Mucosa of rectum (tissue), 2 donors: ENCODE data around the gene TCAIM.
"Not testable (repeated sequence)": the region's sequence is repeated elsewhere in the genome, so short reads cannot be mapped to it uniquely, and the experiment has no call there.

ENCODE experiments used
- H3K27ac ChIP-seq, 2 donors: one replicate each; pipeline ENCODE4 v1.7.0; 2013; ENCODE audit warnings: inconsistent platforms in 2 of 2, low read depth in 2 of 2, low read length in 2 of 2
- H3K27me3 ChIP-seq, 2 donors: one replicate each; pipeline ENCODE4 v1.7.0; 2013; ENCODE audit warnings: low read length in 2 of 2; ENCODE audit not compliant: control insufficient read depth in 2 of 2, insufficient read depth in 2 of 2
- H3K36me3 ChIP-seq, 2 donors: one replicate each; pipeline ENCODE4 v1.7.0; 2013; ENCODE audit warnings: low read length in 2 of 2; ENCODE audit not compliant: control insufficient read depth in 2 of 2, insufficient read depth in 2 of 2
- H3K4me1 ChIP-seq, 2 donors: one replicate each; pipeline ENCODE4 v1.7.0; 2013; ENCODE audit warnings: low read length in 2 of 2, mild to moderate bottlenecking in 1 of 2; ENCODE audit not compliant: control insufficient read depth in 2 of 2, insufficient read depth in 2 of 2
- H3K4me3 ChIP-seq, 2 donors: one replicate each; pipeline ENCODE4 v1.7.0; 2013; ENCODE audit warnings: low read length in 2 of 2
- H3K9ac ChIP-seq, 2 donors: one replicate each; pipeline ENCODE4 v1.7.0; 2013; ENCODE audit warnings: low read length in 2 of 2, low read depth in 1 of 2, mild to moderate bottlenecking in 1 of 2
- H3K9me3 ChIP-seq, 2 donors: one replicate each; pipeline ENCODE4 v1.7.0; 2013; ENCODE audit warnings: low read length in 2 of 2; ENCODE audit not compliant: control insufficient read depth in 2 of 2
- donor health status: healthy.
- donor health status: Normal muscosa, but diverticular disease.

TCAIM gene

GRCh38 chr3:44342176-44342790, 3.7 kb downstream of the TCAIM start:
- Histone ChIP-seq H3K36me3 (no peaks in the 10 kb centered on the region), H3K27me3 (no peaks in the 10 kb centered on the region), H3K4me3 (no peak overlapping the region), H3K9ac (no peak overlapping the region), H3K27ac (no peak overlapping the region), H3K9me3 (no peaks in the 10 kb centered on the region), H3K4me1 (peaks cover 12 to 14% of the 10 kb centered on the region in 2 donors)

DNA sequence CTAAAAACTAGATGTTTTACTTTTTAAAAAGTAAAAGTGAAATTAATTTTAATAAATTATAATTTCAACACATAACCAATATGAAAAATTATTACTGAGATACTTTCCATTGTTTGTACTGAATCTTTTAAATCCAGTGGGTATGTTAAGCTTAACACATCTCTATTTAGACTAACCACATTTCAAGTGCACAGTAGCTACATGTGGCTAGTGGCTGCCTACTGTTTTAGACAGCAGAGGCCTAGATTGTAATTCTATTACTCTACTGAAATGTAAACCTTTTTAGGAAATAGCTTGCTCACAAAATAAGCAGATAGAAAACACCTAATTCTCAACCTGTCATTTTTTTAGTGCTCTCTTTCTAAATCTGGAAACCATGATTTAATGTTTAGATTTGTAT, 4.9 kb downstream of the TCAIM start:
- H3K27me3 ChIP-seq: no peaks in the 10 kb centered on the region
- H3K36me3 ChIP-seq: no peaks in the 10 kb centered on the region
- no peaks in the 10 kb centered on the region for H3K9me3 ChIP-seq
- H3K4me1 ChIP-seq: peaks cover 8 to 9% of the 10 kb centered on the region in 2 donors
- H3K27ac ChIP-seq: no peak overlapping the region
- H3K4me3 ChIP-seq: no peak overlapping the region
- no peak overlapping the region for H3K9ac ChIP-seq

GRCh38 chr3:44346590-44346989, 8.0 kb downstream of the TCAIM start:
- not testable (repeated sequence) for H3K9me3 ChIP-seq, H3K27ac ChIP-seq, H3K4me1 ChIP-seq

GRCh38 chr3:44348993-44349392, 10.4 kb downstream of the TCAIM start:
- Histone ChIP-seq H3K27me3 (no peaks in the 10 kb centered on the region), H3K36me3 (no peaks in the 10 kb centered on the region), H3K4me3 (no peak overlapping the region), H3K9ac (no peak overlapping the region), H3K4me1 (no peaks in the 10 kb centered on the region), H3K9me3 (no peaks in the 10 kb centered on the region), H3K27ac (no peak overlapping the region)

More at GRCh38 chr3:44346590-44346989, 8.0 kb downstream of the TCAIM start:
- not testable (repeated sequence) for H3K27me3 ChIP-seq, H3K4me3 ChIP-seq, H3K36me3 ChIP-seq, H3K9ac ChIP-seq

DNA sequence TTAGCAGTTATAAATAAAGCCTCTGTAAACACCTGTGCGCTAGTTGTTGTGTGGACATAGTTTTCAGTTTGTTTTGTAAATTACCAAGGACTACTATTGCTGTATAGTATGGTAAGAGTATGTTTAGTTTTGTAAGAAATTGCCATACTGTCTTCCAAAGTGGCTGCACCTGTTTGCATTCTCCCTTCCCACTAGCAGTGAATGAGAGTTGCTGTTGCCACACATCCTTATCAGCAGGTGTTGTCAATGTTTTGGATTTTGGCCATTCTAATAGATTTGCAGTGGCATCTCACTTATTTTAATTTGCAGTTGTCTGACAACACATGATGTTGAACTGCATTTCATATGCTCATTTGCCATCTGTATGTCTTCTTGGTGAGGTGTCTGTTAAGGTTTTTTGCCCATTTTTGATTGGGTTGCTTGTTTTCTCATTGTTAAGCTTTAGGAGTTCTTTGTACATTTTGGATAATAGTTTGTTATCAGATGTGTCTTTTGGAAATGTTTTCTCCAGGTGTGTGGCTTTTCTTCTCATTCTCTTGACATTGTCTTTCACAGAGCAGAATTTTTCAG, 14.9 kb downstream of the TCAIM start:
- H3K27me3 ChIP-seq: no peaks in the 10 kb centered on the region

DNA sequence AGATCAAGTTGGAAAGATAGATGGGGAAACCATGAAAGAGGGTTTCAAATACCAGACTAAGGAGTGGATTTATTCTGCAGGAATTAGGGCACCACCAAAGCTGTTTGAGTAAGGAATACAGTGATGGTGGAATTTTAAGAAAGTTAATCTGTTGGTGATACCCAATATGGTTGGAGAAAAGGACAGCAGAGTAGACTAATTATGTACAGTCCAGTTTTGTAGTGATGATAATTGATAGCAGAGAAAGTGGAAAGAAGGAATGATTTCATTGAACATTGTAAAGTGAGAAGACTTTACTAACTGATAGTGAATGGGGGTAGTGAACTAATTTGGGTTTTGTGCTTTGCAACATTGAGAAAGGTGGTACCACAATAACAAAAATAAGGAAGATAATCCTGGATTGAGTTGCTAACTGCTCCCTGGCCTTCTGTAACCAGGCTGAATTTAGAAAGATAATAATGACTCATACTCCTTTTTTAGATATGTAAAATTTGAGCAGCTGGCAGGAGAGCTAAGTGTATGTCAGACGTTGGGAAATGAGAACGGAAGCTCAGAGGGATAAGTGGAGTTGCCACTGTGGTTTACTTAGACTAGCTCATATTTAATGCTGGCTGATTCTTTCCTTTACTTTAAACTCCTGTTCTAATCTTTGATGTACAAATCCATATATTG, 16.9 kb downstream of the TCAIM start:
- peaks cover 5 to 15% of the 10 kb centered on the region in 2 donors for H3K36me3 ChIP-seq
- no peak overlapping the region for H3K9ac ChIP-seq
- no peak overlapping the region for H3K27ac ChIP-seq
- no peaks in the 10 kb centered on the region for H3K4me1 ChIP-seq
- H3K4me3 ChIP-seq: no peak overlapping the region
- H3K9me3 ChIP-seq: no peaks in the 10 kb centered on the region
- no peaks in the 10 kb centered on the region for H3K27me3 ChIP-seq

More for the DNA sequence above, 14.9 kb downstream of the TCAIM start:
- Histone ChIP-seq H3K4me3 (no peak overlapping the region), H3K27ac (no peak overlapping the region), H3K36me3 (peaks cover 0 to 11% of the 10 kb centered on the region in 2 donors), H3K9ac (no peak overlapping the region), H3K4me1 (no peaks in the 10 kb centered on the region), H3K9me3 (no peaks in the 10 kb centered on the region)

DNA sequence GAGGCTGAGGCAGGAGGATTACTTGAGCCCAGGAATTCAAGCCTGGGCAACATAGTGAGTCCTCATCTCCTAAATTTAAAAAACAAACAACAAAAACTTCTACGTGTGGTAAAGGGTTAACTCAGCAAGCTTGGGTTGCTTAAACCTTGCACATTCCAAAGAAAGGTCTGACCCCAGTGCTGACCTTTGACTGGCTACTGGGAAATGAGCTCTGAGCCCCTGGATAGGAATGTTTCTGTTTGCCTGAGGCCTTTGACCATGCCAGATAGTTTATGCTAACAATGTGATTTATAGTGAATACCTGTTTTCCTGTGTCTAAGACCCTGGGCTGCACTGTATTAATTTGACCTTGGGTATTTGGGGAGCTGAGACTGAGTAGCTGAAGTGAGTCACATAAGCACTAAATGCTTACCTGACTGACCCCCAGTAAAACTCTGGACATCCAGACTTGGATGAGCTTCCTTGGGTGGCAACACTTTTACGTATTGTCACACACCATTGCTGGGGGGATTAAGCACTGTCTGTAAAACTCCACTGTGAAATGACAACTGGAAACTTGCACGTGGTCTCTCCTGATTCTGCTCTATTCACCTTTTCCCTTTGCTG, 20.7 kb downstream of the TCAIM start:
- H3K27ac ChIP-seq: no peak overlapping the region
- H3K4me3 ChIP-seq: no peak overlapping the region
- peaks cover 5 to 15% of the 10 kb centered on the region in 2 donors for H3K36me3 ChIP-seq
- no peaks in the 10 kb centered on the region for H3K9me3 ChIP-seq
- H3K27me3 ChIP-seq: no peaks in the 10 kb centered on the region
- no peak overlapping the region for H3K9ac ChIP-seq
- no peaks in the 10 kb centered on the region for H3K4me1 ChIP-seq

GRCh38 chr3:44363591-44363990, 25.0 kb downstream of the TCAIM start:
- Histone ChIP-seq H3K27ac (no peak overlapping the region), H3K4me3 (no peak overlapping the region), H3K4me1 (no peaks in the 10 kb centered on the region), H3K9ac (no peak overlapping the region), H3K9me3 (no peaks in the 10 kb centered on the region), H3K36me3 (peaks cover 4 to 8% of the 10 kb centered on the region in 2 donors), H3K27me3 (no peaks in the 10 kb centered on the region)

- H3K36me3 ChIP-seq: peaks cover 0 to 8% of the 10 kb centered on the region in 2 donors
- no peaks in the 10 kb centered on the region for H3K27me3 ChIP-seq
Measured at GRCh38 chr3:44365952-44366351, 27.4 kb downstream of the TCAIM start.

DNA sequence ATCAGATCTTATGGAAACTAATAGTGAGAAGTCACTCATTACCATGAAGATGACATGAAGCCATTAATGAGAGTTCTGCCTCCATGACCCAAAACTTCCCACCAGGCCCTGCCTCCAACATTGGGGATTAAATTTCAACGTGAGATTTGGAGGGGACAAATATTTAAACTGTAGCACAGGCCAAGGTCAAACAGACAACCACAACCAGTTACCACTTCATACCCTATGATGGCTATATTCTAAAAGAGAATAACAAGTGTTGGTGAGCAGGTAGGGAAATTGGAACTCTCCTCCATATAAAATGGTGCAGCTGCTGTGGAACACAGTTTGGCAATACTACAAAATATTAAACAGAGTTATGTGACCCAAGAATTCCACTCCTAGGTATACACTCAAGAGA, 36.9 kb downstream of the TCAIM start:
- peaks cover 4 to 9% of the 10 kb centered on the region in 2 donors for H3K36me3 ChIP-seq
- H3K4me1 ChIP-seq: no peaks in the 10 kb centered on the region
- H3K9me3 ChIP-seq: no peaks in the 10 kb centered on the region

More at GRCh38 chr3:44365952-44366351, 27.4 kb downstream of the TCAIM start:
- Histone ChIP-seq H3K9ac (no peak overlapping the region), H3K4me3 (no peak overlapping the region), H3K4me1 (no peaks in the 10 kb centered on the region), H3K27ac (no peak overlapping the region), H3K9me3 (no peaks in the 10 kb centered on the region)

More for the DNA sequence above, 36.9 kb downstream of the TCAIM start:
- H3K4me3 ChIP-seq: no peak overlapping the region
- no peak overlapping the region for H3K9ac ChIP-seq
- H3K27me3 ChIP-seq: no peaks in the 10 kb centered on the region
- no peak overlapping the region for H3K27ac ChIP-seq
